Measurements from ENCODE around the gene SCG3. TPM values are rescaled to one million over a fixed set of nuclear protein-coding genes. Genes with fewer than 3 reads are reported as not detected.
A peak's percentile ranks its signal among the peaks of the same experiment; 100 is the strongest.

SCG3 gene
- total RNA-seq, 4 donors from 2014 or later: not detected

DNA sequence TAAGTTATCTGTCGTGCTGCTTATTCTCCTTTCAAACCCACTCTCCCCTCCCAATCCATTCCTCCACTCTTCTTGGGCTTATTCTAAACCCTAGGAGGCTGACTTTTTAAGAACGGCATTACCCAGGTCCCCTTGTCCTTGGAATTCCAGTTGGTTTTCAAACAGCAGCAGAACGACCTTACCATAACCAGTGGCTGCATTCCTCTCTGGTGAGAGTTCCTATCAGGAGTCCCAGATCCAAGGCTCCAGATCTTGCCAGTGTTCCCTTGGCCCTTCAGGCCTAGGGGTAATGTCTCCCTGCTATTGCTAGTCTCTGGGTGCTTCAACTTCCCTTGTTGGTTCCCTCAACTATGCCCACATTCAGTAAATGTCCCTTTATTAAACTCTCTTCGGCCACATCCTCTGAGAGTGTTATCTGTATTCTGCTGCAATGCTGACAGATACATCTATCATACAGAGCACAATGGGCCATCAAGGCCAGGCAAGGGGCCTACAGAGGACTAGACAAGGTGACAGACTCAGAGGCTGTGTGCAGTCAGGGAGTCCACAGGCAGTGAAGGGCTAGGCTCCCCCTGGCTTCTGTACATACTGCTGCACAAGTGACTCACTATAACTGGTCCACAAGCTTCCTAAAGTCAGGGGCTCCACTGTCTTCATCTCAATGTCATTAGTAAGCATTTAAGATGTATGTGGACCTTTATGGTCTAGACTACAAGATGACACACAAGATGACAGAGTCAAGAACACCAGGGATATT lies 46.0 kb downstream of the SCG3 start:
- Histone ChIP-seq H3K9me3 (no peaks in the 10 kb centered on the region), H3K27me3 (no peaks in the 10 kb centered on the region), H3K27ac (no peak overlapping the region), H3K4me1 (peaks cover 43% of the 10 kb centered on the region in 2 donors), H3K36me3 (no peaks in the 10 kb centered on the region), H3K4me3 (no peak overlapping the region)
- ATAC-seq (no peak), DNase-seq (no peak)
- in situ Hi-C loops (cut with MboI; ENCODE audit: low sequenced_read_pairs in 4 of 4): no loop called here
- intact Hi-C loops (cut with DNase I; ENCODE audit: low total_unique reads): no loop called here
- TF ChIP-seq POLR2A (IDR thresholded peaks at IDR 0.05): no peak
- TF ChIP-seq, protein P1, sequence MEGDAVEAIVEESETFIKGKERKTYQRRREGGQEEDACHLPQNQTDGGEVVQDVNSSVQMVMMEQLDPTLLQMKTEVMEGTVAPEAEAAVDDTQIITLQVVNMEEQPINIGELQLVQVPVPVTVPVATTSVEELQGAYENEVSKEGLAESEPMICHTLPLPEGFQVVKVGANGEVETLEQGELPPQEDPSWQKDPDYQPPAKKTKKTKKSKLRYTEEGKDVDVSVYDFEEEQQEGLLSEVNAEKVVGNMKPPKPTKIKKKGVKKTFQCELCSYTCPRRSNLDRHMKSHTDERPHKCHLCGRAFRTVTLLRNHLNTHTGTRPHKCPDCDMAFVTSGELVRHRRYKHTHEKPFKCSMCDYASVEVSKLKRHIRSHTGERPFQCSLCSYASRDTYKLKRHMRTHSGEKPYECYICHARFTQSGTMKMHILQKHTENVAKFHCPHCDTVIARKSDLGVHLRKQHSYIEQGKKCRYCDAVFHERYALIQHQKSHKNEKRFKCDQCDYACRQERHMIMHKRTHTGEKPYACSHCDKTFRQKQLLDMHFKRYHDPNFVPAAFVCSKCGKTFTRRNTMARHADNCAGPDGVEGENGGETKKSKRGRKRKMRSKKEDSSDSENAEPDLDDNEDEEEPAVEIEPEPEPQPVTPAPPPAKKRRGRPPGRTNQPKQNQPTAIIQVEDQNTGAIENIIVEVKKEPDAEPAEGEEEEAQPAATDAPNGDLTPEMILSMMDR (IDR thresholded peaks at IDR 0.05 in 4 of 5, conservative IDR thresholded peaks at IDR 0.05 in 1 of 5): no peak

DNA sequence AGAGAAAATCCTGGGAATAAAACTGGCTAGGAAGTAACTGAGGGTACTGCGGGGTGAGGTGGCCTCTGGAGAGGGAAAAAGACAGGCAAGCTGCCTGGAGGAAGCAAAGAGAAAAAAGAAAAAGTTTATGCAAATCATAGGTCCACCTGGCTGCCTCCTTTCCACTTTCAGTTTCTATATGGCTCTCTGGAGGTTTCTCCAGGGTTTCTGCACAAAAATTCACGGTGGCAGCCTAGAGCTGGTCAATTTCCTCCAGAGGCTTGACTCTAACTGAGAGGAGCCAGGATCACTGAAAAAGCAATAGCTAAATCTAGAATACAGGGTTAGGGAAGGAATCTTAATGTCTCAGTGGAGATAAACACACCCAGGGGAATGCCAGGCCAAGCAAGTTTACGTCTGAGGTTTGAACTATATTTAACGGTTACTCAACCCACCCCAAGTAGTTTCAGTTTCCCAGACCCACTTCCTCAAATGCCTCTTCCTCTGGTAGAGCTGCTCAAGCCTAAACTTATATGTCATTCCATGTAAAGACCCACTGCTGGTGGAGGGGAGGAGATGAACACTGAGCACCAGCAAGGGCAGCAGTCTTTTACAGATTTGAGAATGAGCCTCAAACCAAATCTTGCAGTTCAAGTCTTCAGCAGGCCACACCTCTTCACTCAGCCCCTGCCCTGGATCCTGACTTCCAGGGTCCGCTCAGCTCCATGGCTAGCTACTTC lies 50.4 kb downstream of the SCG3 start:
- ATAC-seq (peak; percentile 77 to 95), DNase-seq (peak in 1 of 2 donors; percentile 20)

DNA sequence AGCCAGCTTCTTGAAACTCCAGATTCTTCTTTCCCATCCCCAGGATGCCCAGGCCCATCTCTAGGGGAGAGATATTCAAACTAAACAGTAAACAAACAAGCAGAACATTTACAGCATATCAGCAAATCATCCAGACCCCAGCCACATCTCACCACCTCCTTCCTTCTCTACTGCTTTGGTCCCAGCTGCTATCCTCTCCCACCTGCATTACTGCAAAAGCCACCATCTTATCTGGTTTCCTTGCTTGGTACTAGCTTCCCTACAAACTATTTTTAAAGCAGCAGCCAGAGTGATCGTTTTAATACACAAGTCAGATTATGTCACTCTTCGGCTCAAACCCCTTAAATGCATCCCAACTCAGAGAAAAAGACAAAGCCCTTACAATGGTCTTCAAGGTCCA lies 51.3 kb downstream of the SCG3 start:
- H3K4me1 ChIP-seq: peaks cover 37 to 48% of the 10 kb centered on the region in 2 donors
- TF ChIP-seq, protein P1 (IDR thresholded peaks at IDR 0.05 in 4 of 5, conservative IDR thresholded peaks at IDR 0.05 in 1 of 5): no peak
- TF ChIP-seq POLR2A (IDR thresholded peaks at IDR 0.05): no peak

More for the DNA sequence above, 50.4 kb downstream of the SCG3 start:
- Histone ChIP-seq H3K36me3 (no peaks in the 10 kb centered on the region), H3K9me3 (no peaks in the 10 kb centered on the region), H3K27me3 (no peaks in the 10 kb centered on the region), H3K4me1 (peaks cover 35 to 49% of the 10 kb centered on the region in 2 donors), H3K27ac (peak overlapping the region; percentile 57 to 82 (median 66)), H3K4me3 (peak overlapping the region; percentile 31 to 51 (median 40))
- intact Hi-C loops (cut with DNase I; ENCODE audit: low total_unique reads): no loop called here
- TF ChIP-seq POLR2A (IDR thresholded peaks at IDR 0.05): no peak
- TF ChIP-seq, protein P1 (IDR thresholded peaks at IDR 0.05 in 4 of 5, conservative IDR thresholded peaks at IDR 0.05 in 1 of 5): no peak
- in situ Hi-C loops (cut with MboI; ENCODE audit: low sequenced_read_pairs in 4 of 4): no loop called here

DNA sequence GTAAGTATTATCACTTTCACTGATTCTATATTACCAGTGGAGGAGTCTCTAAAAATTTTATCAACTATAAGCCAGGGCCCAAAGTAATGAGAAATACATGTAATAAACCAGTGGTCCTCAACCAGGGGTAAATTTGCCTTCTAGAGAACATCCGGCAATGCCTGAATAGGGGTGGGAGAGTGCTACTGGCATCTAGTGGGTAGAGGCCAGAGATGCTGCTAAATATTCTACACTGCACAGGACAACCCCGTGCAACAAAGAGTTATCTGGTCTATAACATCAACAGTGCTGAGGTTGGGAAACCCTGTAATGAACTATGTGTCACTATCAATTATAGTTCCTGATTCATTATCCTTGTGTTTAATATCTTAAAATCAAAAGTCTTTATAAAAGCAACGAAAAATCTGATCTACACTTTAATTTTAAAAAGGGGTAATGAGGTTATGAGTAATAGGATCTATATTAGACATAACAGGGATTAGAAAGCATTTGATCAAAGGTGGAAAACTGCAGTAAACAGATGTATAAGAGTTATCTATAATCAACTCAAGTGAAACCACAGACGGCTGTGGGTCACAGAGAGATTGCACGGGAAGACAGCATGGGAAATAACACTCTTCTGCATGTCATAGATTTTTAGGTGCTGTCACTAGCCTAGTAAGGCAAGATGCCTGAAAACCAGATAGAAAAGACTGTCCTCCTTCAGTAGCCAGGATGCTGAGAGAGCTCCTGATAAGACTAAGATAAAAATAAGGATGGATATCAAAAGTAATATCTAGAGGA lies 54.1 kb downstream of the SCG3 start:
- Histone ChIP-seq H3K36me3 (no peaks in the 10 kb centered on the region), H3K4me3 (peak overlapping the region in 1 of 4 donors; percentile 6), H3K27ac (peak overlapping the region in 3 of 4 donors; percentile 74 to 83 (median 82)), H3K9me3 (no peaks in the 10 kb centered on the region), H3K4me1 (peaks cover 44 to 54% of the 10 kb centered on the region in 2 donors), H3K27me3 (no peaks in the 10 kb centered on the region)
- intact Hi-C loops (cut with DNase I; ENCODE audit: low total_unique reads): loop anchor here (2.0 kb wide), 1 partner anchor 21 kb away; no protein-coding TSS in a partner anchor
- in situ Hi-C loops (cut with MboI; ENCODE audit: low sequenced_read_pairs in 4 of 4): no loop called here
- DNase-seq (no peak), ATAC-seq (no peak)
- TF ChIP-seq POLR2A (IDR thresholded peaks at IDR 0.05): no peak
- TF ChIP-seq, protein P1 (IDR thresholded peaks at IDR 0.05 in 4 of 5, conservative IDR thresholded peaks at IDR 0.05 in 1 of 5): no peak

More for the DNA sequence above, 51.3 kb downstream of the SCG3 start:
- intact Hi-C loops (cut with DNase I; ENCODE audit: low total_unique reads): no loop called here
- Histone ChIP-seq H3K9me3 (no peaks in the 10 kb centered on the region), H3K27ac (peak overlapping the region; percentile 57 to 82 (median 66)), H3K4me3 (no peak overlapping the region), H3K27me3 (no peaks in the 10 kb centered on the region), H3K36me3 (no peaks in the 10 kb centered on the region)
- in situ Hi-C loops (cut with MboI; ENCODE audit: low sequenced_read_pairs in 4 of 4): no loop called here
- DNase-seq (no peak), ATAC-seq (no peak)

All from gastrocnemius medialis (tissue), 4 donors.